Head of caudate nucleus (tissue), 42 donors: ENCODE measurements around the gene KCTD17.

Experiments used
- DNase-seq, 42 donors: peaks; one replicate each; pipeline versions ENCODE4 v3.0.0 to v3.0.0-alpha.2; 2020 to 2021; ENCODE audit warnings: mixed read lengths in 7 of 42
- intact Hi-C: fragments of 100-400 bp; cut with DNase I; formaldehyde crosslinking; loops from one replicate; pipeline ENCODE4 v1.15.0; 2022

The KCTD17 gene

GRCh38 chr22:37053310-37054055 lies 1.9 kb downstream of the KCTD17 start:
- intact Hi-C loops = no loop called here
- DNase-seq = peak in 31 of 42 donors; percentile 52 to 91 (median 71)

GRCh38 chr22:37054056-37054395 lies 2.5 kb downstream of the KCTD17 start:
- intact Hi-C loops = no loop called here
- DNase-seq = peak in 1 of 42 donors; percentile 3

DNA sequence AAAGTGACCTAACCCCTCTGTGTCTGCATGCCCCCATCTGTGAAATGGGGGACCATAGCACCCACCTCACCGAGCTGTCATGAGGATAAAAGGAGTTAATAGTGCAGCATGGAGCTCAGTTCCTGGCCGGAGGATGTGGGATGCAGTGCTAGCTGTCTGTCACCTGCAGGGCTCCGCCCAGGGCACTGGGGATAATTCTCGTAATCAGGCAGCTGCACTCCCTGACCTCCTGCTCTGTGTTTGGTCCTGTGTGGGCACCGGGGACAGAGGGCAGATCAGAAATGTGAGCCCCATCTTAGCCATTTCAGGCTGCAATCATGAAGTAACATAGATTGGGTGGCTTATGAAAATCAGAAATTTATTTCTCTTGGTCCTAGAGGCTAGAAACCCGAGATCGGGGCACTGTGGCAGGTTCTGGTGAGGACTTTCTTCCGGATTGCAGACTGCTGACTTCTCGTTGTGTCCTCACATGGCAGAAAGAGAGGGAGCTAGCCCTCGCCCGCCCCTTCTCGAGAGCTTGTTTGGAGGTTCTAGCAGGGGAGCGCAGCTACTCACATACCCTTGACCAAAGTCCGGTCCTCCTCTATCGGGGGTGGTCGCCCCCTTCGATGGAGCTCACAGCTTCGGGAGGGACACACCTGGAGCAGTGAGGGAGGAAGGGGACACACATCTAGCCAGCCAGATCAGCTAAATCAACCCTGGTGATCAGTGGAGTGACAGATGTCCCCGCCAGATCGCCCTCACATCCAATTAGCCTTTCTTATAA lies 3.2 kb downstream of the KCTD17 start:
- DNase-seq = peak in 2 of 42 donors; percentile 5 to 38
- intact Hi-C loops = no loop called here

- intact Hi-C loops = no loop called here
- DNase-seq = no peak
Observed at GRCh38 chr22:37056246-37056645, 4.7 kb downstream of the KCTD17 start.

DNA sequence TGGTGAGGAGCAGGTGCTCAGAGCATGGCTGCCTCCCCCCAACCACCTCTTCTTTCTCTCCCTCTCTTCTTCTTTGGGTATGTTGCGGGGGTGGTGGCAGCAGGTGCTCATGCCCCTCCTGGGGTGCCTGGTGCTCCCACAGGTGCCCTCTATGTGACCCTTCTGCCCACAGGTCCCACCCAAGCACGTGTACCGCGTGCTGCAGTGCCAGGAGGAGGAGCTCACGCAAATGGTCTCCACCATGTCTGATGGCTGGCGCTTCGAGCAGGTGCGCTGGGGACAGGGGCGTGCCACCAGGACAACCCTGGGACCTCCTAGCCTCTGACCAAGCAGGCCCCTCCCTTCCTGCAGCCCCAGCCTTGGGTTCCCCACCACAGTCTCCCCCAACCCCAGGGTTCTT lies 5.7 kb downstream of the KCTD17 start:
- DNase-seq = peak in 16 of 42 donors; percentile 40 to 82 (median 70)
- intact Hi-C loops = no loop called here

DNA sequence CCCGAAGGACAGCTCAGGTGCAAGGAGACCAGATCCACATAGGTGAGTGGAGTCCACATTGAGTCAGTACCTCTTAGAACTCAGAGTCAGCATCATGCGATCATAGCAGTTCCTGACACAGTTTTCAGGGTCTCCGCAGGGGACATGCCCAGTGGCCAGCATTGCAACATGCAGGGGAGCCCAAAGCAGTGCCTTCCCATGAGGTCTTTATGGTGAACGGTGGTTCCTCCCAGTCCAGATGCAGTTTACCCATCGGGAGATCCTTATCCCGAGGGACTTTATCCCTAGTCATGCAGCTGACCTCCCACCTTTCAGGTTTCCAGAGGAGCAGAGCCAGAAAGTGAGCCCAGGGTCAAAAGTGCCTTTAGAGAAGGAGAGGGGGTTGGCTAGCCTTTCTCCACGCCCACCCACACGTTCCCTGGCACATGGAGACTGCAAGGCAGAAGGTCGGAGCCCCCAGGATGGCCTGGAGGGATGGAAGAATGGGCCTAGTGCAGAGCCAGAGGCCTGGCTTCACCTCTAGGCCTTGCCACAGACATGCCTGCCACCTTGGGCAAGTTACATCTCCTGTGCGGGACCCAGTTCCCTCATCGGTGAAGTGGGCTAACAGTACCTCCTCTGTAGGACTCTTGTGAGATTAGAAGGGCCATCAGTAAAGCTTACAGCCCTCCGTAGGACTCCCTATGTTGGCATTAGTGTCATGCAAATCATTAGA lies 6.4 kb downstream of the KCTD17 start:
- intact Hi-C loops = no loop called here
- DNase-seq = no peak

DNA sequence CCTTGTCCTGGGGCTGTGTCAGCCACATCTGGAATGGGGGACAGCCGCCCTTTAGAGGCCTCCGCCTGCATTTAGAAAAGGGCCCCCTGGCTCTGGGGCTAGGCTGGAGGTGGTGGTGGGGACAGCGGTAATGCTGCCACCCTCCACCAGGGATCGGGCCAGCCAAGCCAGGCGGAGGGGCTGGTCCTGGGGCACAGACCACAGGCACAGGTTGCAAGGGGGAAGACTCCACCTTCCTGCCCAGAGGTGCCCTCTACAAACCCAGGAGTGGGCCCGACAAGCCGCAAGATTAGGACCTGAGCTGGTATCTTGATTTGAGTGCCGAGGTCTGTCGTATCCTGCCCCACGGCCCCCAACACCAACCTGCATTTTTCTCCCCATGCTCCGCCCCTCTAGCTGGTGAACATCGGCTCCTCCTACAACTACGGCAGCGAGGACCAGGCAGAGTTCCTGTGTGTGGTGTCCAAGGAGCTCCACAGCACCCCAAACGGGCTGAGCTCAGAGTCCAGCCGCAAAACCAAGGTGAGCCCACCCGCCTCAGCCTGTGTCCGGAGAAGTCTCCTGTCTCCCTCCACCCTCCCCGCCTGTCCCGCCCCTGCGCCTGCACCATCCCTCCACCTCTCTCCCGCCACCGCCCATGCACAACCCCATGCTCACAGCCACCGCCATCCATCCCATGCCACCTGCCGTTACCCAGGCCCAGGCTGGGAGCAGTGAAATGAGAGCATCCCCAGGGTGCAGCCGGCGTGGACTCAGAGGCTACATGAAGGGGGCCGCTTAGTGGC lies 7.6 kb downstream of the KCTD17 start:
- intact Hi-C loops = no loop called here
- peak in 1 of 42 donors; percentile 34 for DNase-seq

- DNase-seq = peak in 6 of 42 donors; percentile 41 to 67 (median 49)
- intact Hi-C loops = no loop called here
Observed at GRCh38 chr22:37059876-37060449, 8.4 kb downstream of the KCTD17 start.

DNA sequence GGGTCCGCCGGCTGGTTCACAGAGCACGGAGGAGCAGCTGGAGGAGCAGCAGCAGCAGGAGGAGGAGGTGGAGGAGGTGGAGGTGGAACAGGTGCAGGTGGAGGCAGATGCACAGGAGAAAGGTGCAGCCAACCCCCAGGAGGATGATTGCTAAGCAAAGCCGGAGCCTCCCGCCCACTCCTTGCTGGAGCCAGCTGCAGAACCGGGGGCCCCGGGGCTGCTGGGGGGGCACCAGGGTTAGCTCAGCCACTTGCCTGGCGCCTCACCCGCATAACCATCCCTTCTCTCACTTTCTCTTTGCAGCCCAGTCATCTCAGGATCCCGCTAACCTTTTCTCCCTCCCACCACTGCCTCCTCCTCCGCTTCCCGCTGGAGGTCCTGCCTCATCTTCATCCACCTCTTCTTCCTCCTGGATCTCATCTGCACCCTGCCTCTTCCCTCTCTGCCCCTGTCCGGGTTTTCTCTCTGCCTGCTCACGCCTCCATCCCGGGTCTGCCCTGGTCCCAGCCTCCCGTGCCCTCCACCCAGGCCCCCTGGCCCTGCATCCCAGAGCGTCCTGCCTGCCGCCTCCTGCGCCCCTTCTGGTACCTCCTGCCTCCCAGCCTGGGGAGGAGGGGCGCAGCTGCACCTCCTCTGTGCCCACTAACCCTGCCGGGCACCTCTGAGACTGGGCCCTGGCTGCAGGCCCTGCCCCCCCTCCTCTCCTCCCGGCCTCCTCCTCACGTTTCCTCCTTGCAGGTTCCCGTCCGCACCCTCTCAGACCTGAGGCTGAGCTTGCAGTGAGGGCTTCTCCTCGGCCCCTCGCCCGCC lies 9.5 kb downstream of the KCTD17 start:
- intact Hi-C loops = no loop called here
- DNase-seq = peak in 34 of 42 donors; percentile 40 to 87 (median 68)

DNA sequence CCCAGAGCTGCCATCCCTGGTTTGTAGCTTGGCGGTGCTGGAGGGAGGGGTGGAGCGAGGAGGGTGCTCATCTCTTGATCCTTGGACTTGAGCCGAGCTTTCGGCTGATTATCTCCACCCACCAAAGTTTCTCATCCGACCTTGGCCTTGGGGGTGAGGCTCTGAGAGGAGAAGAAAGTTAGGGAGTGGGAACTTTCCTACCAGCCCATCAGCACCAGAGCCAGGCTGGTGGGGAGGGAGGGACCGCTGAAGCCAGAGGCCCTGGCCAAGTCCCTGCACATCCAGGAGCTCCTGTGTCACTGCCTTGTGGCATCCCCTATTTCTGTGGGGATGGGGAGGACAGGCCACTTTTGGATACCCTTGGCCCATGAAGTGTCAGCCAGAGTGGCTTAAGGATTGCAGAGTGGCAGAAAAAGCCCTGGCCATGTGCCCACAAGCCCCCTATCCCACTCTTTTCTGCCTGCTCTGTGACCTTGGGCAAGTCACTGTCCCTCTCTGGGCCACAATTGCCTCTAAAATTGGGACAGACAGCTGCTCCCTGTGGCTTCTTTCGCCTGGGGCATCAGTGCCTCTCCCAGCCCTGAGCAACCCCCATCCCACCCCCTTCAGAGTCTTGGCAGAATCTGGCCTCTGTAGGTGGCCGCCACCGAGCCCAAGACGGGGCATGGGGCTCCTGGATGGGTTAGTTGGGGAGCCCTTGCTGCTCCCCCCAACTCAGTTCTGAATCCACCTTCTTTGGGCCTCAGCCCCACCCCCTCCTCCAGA lies 10.3 kb downstream of the KCTD17 start:
- intact Hi-C loops = no loop called here

GRCh38 chr22:37062376-37062675 lies 10.8 kb downstream of the KCTD17 start:
- intact Hi-C loops = no loop called here
- peak; percentile 39 to 91 (median 70) for DNase-seq

More for the DNA sequence above, 10.3 kb downstream of the KCTD17 start:
- peak in 11 of 42 donors; percentile 41 to 79 (median 66) for DNase-seq

- no peak for DNase-seq
- intact Hi-C loops = no loop called here
Observed at GRCh38 chr22:37062702-37063381, 11.3 kb downstream of the KCTD17 start.

DNA sequence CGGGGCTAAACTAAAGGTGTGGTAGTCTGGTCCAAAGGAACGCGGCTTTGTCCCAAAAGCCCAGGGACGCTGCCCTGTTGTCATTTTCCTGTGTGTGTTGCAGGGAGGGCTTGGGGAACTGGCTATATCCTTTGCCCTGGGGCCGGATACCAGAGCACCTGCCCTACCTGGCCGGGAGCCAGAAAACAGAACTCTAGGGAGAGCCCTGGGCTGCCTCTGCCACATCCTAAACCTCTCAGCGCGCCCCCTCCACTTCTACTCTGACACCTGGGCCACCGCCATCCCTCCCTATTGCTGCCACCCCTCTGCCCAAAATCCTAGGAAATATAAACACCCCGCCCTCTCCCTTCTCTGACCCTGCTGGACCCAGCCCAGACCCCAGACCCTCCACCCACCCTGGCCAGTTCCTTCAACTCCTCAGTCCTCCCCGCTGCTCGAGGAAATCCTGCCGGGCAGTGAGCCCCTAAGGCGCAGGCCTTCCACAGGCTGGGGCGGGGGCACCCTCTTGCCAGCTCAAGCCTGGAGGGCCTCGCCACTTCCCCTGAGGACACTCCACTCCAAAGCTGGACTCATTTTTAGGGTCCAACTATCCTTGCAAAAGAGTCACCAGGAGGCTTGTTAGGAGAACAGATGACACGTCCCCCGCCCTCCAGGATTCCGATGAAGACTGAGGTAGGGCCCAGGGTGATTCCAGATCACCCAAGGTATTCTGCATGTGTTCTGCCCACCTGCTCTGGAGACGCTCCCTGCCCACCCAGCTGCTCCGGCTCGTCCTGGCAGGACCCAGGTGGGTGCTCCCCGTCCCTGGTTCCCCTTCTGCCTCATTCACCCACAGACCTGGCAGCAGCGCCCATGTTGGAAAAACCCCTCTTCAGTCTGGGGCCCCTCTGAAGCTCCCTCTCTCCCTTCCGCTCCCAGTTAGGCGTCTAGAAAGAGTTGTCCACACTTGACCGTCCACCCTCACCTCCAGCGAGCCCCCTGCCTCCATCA lies 12.2 kb downstream of the KCTD17 start:
- DNase-seq = peak in 2 of 42 donors; percentile 27 to 50
- intact Hi-C loops = no loop called here

DNA sequence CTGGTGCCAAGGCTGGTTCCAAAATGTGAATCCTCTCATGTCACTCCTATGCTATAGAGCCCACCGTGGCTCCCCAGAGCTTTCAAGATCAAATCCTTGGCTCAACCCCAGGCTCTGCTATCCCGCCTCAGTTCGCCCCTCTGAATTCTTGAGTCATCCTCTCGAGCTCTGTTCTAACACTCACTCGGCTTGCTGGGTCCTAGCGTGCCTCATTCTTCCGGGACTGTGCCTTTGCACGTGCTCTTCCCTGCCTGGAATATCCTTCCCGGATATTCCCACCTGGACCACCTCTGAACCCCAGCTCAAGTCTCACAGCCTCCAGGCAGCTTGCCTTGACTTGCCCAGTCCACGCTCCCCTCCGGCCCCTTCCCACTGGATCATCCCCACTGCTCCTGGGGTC lies 13.0 kb downstream of the KCTD17 start:
- intact Hi-C loops = no loop called here
- peak in 5 of 42 donors; percentile 34 to 66 (median 53) for DNase-seq

GRCh38 chr22:37065180-37065579 lies 13.6 kb downstream of the KCTD17 start:
- intact Hi-C loops = no loop called here
- DNase-seq = no peak

DNA sequence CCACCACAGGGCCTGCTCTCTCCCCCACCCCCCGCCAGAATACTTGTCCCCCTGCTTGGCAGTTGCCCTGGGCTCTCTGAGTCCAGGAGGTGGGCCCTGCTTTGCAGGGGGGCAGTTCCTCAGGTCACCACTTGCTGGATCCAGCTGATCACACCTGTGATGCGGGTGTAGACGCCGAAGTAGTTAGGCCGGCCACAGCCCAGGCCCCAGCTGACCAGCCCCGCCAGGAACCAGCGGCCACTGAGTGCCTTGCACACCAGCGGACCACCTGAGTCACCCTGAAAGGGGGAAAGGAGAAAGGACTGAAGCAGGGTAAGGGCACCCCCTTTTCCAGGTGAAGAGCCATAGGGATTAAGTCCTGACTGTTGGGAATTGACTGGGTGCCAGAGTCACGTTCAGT lies 14.4 kb downstream of the KCTD17 start:
- intact Hi-C loops = no loop called here
- DNase-seq = no peak
